Measurements from ENCODE around the gene ADISSP.

Gene ADISSP

GRCh38 chr20:3714092-3714491 lies 53.5 kb downstream of the ADISSP start:
- no peak for DNase-seq (ENCODE audit: low spot score)

GRCh38 chr20:3712279-3712873 lies 55.2 kb downstream of the ADISSP start, which contains the start of gene SIGLEC1:
TSS of gene SIGLEC1 (minus strand) at chr20:3712600. CDS start at chr20:3707128, 5,472 bp downstream.
- no peak for DNase-seq (ENCODE audit: low spot score)

GRCh38 chr20:3711484-3711941 lies 56.0 kb downstream of the ADISSP start:
- no peak for DNase-seq (ENCODE audit: low spot score)

GRCh38 chr20:3710703-3711483 lies 56.7 kb downstream of the ADISSP start:
- DNase-seq (ENCODE audit: low spot score), result peak; percentile 67

- DNase-seq (ENCODE audit: low spot score), result no peak
Observed at GRCh38 chr20:3710011-3710466, 57.5 kb downstream of the ADISSP start.

GRCh38 chr20:3707508-3707899 lies 60.0 kb downstream of the ADISSP start:
- DNase-seq (ENCODE audit: low spot score), result no peak

GRCh38 chr20:3706774-3707507 lies 60.6 kb downstream of the ADISSP start:
- no peak for DNase-seq (ENCODE audit: low spot score)

- DNase-seq (ENCODE audit: low spot score), result no peak
Observed at GRCh38 chr20:3705970-3706739, 61.4 kb downstream of the ADISSP start.

GRCh38 chr20:3705491-3705969 lies 62.0 kb downstream of the ADISSP start:
- DNase-seq (ENCODE audit: low spot score), result no peak

GRCh38 chr20:3704087-3704486 lies 63.5 kb downstream of the ADISSP start:
- no peak for DNase-seq (ENCODE audit: low spot score)

All from CD4-positive, alpha-beta T cell treated with Interleukin-2 at 100 ng/mL for 4 hours (primary cell).